ENCODE data around the gene TARS3. TPM values are rescaled to one million over a fixed set of nuclear protein-coding genes. Genes with fewer than 3 reads are reported as not detected.

The TARS3 gene
- total RNA-seq, 4 donors from 2014 or later: 2.9 to 16.6 (median 7.8) TPM

DNA sequence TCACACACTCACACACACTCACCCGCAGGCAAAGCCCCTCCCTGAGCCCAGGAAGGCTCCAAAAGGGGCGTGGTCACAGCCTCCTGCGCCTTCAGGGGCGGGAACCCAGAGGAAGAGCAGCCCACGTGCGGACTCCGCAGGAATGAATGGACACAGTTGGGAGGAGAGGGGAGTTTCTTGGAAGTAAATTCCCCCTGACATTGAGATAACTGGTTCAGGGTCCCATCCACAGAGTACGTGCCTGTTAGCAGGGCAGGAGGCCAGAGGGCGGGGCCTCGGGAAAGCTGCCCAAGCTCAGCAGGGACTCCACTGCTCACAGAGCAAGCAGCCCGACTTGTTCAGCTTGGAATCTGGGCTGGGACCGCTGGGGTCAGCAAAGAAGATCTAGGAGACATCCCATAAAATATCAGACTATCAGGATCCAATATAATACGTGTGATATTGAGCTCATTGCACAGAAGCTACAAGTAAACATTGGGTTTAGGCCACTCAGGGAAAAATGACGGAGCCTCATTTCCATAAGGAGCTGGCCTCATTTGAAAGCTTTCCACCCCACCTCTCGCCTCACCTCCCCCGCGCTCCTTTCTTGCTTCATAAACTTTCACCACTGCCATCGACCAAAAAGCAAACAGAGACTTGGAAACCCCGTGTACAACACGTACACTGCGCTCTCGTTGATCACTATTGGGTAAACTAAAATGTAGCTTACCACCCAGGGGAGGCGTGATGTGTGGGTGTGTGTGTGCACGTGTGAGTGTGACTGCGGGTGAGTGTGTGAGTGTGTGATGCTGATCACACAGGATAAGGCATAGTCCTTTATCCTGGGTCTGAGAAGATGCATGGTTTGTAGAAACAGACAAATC lies 108.1 kb downstream of the TARS3 start:
- no peak for DNase-seq
- TF ChIP-seq, protein P1, sequence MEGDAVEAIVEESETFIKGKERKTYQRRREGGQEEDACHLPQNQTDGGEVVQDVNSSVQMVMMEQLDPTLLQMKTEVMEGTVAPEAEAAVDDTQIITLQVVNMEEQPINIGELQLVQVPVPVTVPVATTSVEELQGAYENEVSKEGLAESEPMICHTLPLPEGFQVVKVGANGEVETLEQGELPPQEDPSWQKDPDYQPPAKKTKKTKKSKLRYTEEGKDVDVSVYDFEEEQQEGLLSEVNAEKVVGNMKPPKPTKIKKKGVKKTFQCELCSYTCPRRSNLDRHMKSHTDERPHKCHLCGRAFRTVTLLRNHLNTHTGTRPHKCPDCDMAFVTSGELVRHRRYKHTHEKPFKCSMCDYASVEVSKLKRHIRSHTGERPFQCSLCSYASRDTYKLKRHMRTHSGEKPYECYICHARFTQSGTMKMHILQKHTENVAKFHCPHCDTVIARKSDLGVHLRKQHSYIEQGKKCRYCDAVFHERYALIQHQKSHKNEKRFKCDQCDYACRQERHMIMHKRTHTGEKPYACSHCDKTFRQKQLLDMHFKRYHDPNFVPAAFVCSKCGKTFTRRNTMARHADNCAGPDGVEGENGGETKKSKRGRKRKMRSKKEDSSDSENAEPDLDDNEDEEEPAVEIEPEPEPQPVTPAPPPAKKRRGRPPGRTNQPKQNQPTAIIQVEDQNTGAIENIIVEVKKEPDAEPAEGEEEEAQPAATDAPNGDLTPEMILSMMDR (IDR thresholded peaks at IDR 0.05): no peak
- no peak for TF ChIP-seq POLR2A (IDR thresholded peaks at IDR 0.05)
- peaks cover 11 to 30% (median 11%) of the 10 kb centered on the region in 3 donors for H3K4me1 ChIP-seq
- H3K4me3 ChIP-seq: peak overlapping the region in 2 of 4 donors; percentile 13 to 43
- H3K27ac ChIP-seq: peak overlapping the region in 1 of 4 donors; percentile 3
- WGBS, 2 donors: 32 to 40% methylated on average over 9 to 15 of the region's 25 CpGs
- H3K27me3 ChIP-seq: peaks cover 0 to 27% (median 0%) of the 10 kb centered on the region in 4 donors
- intact Hi-C loops (cut with DNase I): no loop called here
- H3K9me3 ChIP-seq: no peaks in the 10 kb centered on the region
- peaks cover 0 to 4% (median 0%) of the 10 kb centered on the region in 3 donors for H3K36me3 ChIP-seq

DNA sequence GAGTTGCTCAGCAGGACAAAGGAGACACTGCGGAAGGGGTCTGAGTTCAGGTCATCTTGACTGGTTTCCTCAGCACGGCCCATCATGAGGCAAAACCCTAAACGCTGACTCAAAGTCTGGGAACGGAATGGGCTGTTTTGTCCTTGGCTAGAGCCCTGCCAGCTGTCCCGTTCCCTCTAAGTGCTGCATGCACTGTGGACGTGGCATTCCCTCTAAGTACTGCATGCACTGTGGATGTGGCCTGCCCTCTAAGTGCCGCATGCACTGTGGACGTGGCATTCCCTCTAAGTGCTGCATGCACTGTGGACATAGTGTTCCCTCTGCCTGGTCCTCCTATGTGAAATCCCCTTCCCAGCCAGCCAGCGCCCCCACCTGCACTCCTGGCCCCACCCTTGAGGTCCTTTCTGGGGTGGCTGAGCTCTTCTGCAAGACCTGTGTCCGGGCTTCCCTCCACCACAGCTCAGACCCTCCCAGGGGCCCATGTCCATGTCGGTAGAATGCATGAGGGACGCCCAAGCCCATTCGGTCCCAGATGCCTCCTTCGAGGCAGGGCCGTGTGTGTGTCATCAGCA lies 108.8 kb downstream of the TARS3 start:
- peak overlapping the region in 1 of 4 donors; percentile 3 for H3K27ac ChIP-seq
- 56 to 80% methylated on average over 1 to 7 of the region's 15 CpGs for WGBS, 2 donors

DNA sequence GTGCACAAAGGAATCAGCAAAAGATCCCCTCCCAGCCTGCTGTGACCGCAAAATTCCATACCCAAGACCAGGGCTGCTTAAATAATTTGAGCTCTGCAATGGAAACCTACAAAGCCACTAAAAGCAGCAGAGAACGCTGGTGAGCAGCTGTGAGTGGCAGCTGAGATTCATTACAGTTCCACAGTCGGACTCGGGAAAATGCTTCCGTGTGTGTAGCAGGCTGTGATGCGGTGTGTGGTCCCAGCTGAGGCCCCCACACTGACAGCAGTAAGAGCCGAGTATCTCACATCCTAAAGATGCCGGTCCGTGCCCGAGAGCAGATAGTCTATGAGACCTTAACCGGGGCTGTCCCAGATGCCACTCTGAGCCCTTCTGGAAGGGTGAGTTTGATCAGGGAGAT lies 109.5 kb downstream of the TARS3 start:
- Histone ChIP-seq H3K27me3 (peaks cover 0 to 27% (median 0%) of the 10 kb centered on the region in 4 donors), H3K36me3 (no peaks in the 10 kb centered on the region), H3K9me3 (no peaks in the 10 kb centered on the region), H3K4me3 (no peak overlapping the region), H3K27ac (no peak overlapping the region), H3K4me1 (peaks cover 11 to 30% (median 11%) of the 10 kb centered on the region in 3 donors)
- 65 to 88% methylated on average over 2 to 6 of the region's 11 CpGs for WGBS, 2 donors
- intact Hi-C loops (cut with DNase I): no loop called here
- TF ChIP-seq, protein P1 (IDR thresholded peaks at IDR 0.05): no peak
- no peak for TF ChIP-seq POLR2A (IDR thresholded peaks at IDR 0.05)
- no peak for DNase-seq

More for the DNA sequence above, 108.8 kb downstream of the TARS3 start:
- Histone ChIP-seq H3K27me3 (peaks cover 0 to 27% (median 0%) of the 10 kb centered on the region in 4 donors), H3K4me1 (peaks cover 11 to 30% (median 11%) of the 10 kb centered on the region in 3 donors), H3K9me3 (no peaks in the 10 kb centered on the region), H3K36me3 (no peaks in the 10 kb centered on the region), H3K4me3 (peak overlapping the region in 2 of 4 donors; percentile 13 to 43)
- TF ChIP-seq POLR2A (IDR thresholded peaks at IDR 0.05): no peak
- TF ChIP-seq, protein P1 (IDR thresholded peaks at IDR 0.05): no peak
- intact Hi-C loops (cut with DNase I): no loop called here
- DNase-seq: no peak

DNA sequence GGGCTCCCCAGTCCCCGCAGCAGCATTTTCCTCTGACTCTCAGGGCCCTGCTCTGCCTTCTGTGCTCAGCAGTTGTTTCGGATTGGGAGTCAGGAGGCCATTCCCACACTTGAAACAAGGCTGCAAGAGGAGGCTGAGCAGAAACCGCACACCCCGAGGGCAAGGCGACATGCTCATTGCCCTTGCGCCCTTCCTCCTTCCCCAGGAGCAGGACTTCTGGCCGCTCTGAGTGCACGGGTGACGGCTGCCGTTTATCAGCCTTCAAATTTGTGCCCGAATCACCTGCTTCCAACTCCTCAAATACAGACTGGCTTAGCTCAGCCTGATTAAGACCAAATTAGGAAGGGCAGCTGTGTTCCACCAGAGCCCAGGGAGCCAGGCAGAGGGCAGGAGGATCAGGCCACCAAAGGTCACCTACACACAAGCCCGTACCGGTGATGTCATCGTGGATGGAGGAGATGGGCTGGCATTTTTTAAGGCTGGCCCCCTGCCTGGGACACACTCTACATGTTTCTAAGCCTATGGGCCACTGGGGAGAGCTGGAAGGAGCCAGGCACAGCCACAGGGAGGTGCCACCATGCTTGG lies 110.2 kb downstream of the TARS3 start:
- Histone ChIP-seq H3K27ac (no peak overlapping the region), H3K9me3 (no peaks in the 10 kb centered on the region), H3K36me3 (no peaks in the 10 kb centered on the region), H3K4me3 (no peak overlapping the region), H3K27me3 (peaks cover 0 to 27% (median 0%) of the 10 kb centered on the region in 4 donors), H3K4me1 (peaks cover 11 to 30% (median 11%) of the 10 kb centered on the region in 3 donors)
- intact Hi-C loops (cut with DNase I): no loop called here
- no peak for TF ChIP-seq POLR2A (IDR thresholded peaks at IDR 0.05)
- TF ChIP-seq, protein P1 (IDR thresholded peaks at IDR 0.05): no peak
- 68 to 84% methylated on average over 9 to 11 of the region's 14 CpGs for WGBS, 2 donors
- no peak for DNase-seq
